NCI-H446 (cell line): ENCODE results near the gene PRR23E.
A peak's percentile ranks its signal among the peaks of the same experiment; 100 is the strongest.

Source experiments
- DNase-seq, 2 experiments: peaks; one replicate each; lab custom pipeline; 2025; lab: John Stamatoyannopoulos, UW

The PRR23E gene

GRCh38 chr3:127165036-127165435 is 27.9 kb upstream of the PRR23E start:
- DNase-seq, result no peak

- DNase-seq, result no peak
Measured at GRCh38 chr3:127165694-127166485, 27.0 kb upstream of the PRR23E start.

DNA sequence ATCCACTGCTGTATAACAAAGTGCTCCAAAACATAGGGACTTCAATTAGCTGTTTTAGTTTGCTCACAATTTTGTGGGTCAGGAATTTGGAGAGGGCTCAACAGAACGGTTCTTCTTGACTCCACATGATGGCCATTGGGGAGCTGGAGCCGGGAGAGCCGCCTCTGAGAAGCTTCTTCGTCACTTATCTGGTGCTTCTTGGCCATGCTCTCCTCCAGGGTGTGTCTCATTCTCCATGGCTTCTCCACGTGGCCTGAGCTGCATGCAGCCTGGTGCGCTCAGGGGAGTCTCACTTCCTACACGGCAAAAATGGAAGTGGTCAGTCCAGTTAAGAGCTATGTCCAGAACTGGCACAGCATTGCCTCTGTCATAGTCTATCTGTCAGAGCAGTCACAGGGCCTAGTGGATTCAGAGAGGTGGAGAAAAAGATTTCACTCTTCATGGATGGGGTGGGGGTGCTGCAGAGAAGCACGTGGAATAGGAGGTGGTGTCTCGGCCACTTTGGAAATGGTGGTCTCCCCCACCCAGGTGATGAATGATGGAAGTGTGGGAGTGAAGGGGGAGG is 26.3 kb upstream of the PRR23E start:
- no peak for DNase-seq

- DNase-seq, result no peak
Measured at GRCh38 chr3:127167315-127168043, 25.5 kb upstream of the PRR23E start.

DNA sequence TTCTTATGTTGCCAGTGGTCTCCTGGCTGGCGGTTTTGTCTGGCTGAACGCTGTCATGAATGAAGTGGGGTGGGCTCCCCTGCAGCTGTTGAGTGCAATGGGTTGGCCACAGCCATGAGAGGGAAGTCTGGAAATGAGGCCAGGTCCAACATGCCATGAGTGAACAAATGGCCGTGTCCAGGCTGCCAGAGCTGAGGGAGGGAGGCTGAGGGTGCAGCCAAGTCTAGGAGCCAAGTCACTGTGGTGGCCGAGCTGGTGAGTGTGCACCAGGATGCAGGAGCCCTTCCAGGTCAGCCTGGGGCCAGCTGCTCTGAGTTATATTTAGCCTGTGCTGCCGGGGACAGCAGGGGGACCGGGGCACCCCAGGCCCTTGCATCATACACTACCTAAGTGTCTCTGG is 24.7 kb upstream of the PRR23E start:
- DNase-seq, result peak; percentile 15 to 70

GRCh38 chr3:127170814-127171213 is 22.1 kb upstream of the PRR23E start:
- peak; percentile 54 to 90 for DNase-seq

GRCh38 chr3:127171320-127171719 is 21.6 kb upstream of the PRR23E start:
- DNase-seq, result no peak

- no peak for DNase-seq
Measured at GRCh38 chr3:127171721-127172120, 21.2 kb upstream of the PRR23E start.

GRCh38 chr3:127172211-127172610 is 20.7 kb upstream of the PRR23E start:
- no peak for DNase-seq

- DNase-seq, result peak; percentile 31 to 70
Measured at GRCh38 chr3:127172781-127173515, 20.0 kb upstream of the PRR23E start.

- no peak for DNase-seq
Measured at GRCh38 chr3:127173516-127174166, 19.3 kb upstream of the PRR23E start.

DNA sequence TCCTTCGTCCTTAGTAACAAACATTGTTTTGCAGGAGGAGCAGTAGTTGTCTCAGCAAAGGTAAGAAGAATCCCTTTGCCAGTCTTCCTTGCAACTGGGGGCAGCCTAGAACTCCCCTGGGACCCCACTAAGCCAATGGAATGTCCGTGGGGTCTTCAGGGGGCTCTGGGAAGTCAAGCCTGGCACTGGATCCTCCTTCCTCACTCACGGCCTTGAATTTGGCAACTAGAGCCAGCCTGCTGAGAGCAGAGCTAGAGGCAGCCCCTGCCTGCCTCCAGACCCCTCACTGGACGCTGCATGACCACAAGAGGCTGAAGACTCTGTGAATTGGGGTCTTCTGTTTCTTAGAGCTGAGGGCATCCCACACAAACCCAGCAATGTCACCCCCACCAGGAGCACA is 18.6 kb upstream of the PRR23E start:
- DNase-seq, result no peak

GRCh38 chr3:127174715-127175140 is 18.2 kb upstream of the PRR23E start:
- DNase-seq, result no peak

GRCh38 chr3:127175272-127175671 is 17.7 kb upstream of the PRR23E start:
- peak in 1 of 2 experiments; percentile 52 for DNase-seq

GRCh38 chr3:127177226-127177625 is 15.7 kb upstream of the PRR23E start:
- no peak for DNase-seq

DNA sequence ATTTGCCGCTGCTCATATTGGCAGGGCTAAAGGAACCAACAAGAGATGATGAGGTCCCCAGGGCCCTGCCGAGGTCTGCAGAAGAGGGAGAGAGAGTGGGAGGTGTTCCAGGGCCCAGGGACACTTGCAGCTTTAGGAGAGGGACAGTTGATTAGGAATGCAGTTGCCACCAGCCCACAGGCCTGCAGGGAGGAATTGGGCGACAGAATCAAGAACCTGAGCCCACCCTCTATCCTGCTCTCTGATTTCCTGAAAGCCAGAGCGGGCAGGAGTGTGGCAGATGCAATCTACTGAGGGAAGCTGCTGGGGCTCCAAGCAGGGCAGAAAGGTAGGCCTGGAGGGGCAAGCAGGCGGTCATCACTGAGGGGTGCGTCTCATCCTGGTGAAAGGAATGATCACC is 12.1 kb upstream of the PRR23E start:
- no peak for DNase-seq

GRCh38 chr3:127182431-127182830 is 10.5 kb upstream of the PRR23E start:
- no peak for DNase-seq

DNA sequence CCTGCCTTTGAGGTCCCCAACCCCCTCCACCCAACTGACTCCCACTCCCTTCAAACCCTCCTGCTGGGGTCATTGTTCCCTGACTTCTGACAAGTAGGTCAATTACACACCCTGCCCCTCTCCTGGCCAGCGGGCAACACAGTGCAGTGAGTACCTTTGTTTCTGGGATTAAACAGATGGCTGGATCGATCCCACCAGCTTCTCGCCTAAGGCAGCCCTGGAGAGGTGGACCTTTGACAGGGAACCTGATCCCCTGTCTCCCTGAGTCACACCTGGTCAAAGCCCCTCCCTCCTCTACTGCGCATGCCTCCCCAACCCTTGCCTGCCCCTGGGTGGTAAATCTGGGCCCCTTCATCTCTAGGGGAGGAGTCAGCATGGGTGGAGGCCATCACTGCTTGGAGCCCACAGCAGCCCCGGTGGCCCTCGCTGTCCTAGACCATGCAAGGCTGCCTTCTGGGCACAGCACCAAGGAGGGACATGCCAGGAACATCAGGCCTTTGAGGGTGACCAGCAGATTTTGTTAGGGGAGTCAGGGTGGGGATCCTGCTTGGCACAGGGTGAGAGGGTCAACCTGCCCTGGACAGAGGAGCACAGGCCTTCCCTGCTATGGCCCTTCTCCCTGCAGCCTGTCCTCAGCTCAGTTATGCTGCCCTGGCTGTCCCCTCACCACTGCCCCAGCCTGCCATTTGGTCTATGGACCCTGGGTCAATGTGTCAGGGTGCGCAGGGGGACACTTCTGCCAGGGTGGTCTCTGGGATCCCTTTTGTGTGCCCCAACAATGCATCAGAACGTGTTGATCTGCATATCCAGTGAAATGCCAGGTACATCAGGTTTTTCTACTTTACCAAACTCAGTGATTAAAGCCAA is 9.8 kb upstream of the PRR23E start:
- no peak for DNase-seq

- no peak for DNase-seq
Measured at GRCh38 chr3:127183931-127184869, 8.7 kb upstream of the PRR23E start.

DNA sequence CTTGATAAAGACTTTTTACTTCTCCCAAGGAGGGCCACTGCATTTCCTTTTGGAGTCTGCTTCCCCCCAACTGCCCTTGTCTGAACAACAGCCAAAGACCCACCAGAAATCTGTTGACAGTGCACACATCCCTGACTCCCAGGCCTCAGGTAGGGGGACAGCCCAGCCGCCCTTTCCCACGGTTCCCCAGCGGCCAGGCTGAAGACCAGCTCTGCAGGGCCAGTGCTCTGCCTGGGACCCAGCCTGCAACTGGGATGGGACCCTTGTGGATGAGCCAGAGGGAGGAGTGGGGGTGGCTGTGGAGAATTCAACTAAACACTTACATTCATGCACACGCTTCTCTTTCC is 8.1 kb upstream of the PRR23E start:
- DNase-seq, result no peak
